ENCODE results near the gene RALGPS1.

GRCh38 chr9:127116957-127117356 is 202.4 kb downstream of the RALGPS1 start:
- TF ChIP-seq, protein P1, sequence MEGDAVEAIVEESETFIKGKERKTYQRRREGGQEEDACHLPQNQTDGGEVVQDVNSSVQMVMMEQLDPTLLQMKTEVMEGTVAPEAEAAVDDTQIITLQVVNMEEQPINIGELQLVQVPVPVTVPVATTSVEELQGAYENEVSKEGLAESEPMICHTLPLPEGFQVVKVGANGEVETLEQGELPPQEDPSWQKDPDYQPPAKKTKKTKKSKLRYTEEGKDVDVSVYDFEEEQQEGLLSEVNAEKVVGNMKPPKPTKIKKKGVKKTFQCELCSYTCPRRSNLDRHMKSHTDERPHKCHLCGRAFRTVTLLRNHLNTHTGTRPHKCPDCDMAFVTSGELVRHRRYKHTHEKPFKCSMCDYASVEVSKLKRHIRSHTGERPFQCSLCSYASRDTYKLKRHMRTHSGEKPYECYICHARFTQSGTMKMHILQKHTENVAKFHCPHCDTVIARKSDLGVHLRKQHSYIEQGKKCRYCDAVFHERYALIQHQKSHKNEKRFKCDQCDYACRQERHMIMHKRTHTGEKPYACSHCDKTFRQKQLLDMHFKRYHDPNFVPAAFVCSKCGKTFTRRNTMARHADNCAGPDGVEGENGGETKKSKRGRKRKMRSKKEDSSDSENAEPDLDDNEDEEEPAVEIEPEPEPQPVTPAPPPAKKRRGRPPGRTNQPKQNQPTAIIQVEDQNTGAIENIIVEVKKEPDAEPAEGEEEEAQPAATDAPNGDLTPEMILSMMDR (IDR thresholded peaks at IDR 0.05; ENCODE audit: low read depth, low read length) = no peak
- TF ChIP-seq EZH2phosphoT487 (IDR thresholded peaks at IDR 0.05; ENCODE audit: low read depth) = no peak

Measured in OCI-LY3 (cell line).